ENCODE results near the gene MBD4. TPM values are rescaled to one million over a fixed set of nuclear protein-coding genes. Genes with fewer than 3 reads are reported as not detected.
"Not testable (repeated sequence)": the region's sequence is repeated elsewhere in the genome, so short reads cannot be mapped to it uniquely, and the experiment has no call there.

Gene MBD4
- total RNA-seq, 1 experiment from 2014 or later, result 11.4 TPM

DNA sequence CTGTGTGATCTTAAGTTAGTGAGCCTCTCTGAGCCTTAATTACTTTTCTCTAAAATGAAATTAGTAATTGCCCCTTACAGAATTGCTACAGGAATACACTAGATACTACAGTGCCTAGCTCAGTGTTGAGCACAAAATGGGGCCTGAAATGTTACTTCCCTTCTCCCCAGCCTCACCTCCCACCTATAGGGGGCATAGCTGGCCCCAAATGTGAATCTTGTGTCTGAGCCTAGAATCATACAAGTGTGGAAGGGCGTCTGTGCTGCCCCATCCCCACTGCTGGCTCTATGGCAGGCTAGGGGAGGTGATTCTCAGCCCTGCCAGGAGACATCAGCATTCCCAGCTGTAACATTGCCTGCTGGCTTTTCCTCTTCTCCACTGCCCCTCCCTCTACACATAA is 43.0 kb upstream of the MBD4 start:
- Histone ChIP-seq H3K9ac (ENCODE audit: low read length) (no peak overlapping the region), H2AFZ (ENCODE audit: low read length) (no peak overlapping the region), H3K27ac (ENCODE audit: low read length) (no peak overlapping the region), H3K9me3 (ENCODE audit: low read length) (no peaks in the 10 kb centered on the region), H3K36me3 (ENCODE audit: low read depth, low read length) (no peaks in the 10 kb centered on the region), H3K79me2 (ENCODE audit: low read length) (no peaks in the 10 kb centered on the region), H3K4me3 (ENCODE audit: low read length) (no peak overlapping the region), H3K27me3 (ENCODE audit: low read length) (no peaks in the 10 kb centered on the region), H3K9me2 (replicated peaks; ENCODE audit: low read length) (no peaks in the 10 kb centered on the region), H4K20me1 (ENCODE audit: low read length) (no peaks in the 10 kb centered on the region), H3K4me1 (ENCODE audit: insufficient read depth, low read length) (peaks cover 28% of the 10 kb centered on the region), H3F3A (ENCODE audit: low read length, unreplicated experiment) (no peaks in the 10 kb centered on the region), H3K4me2 (ENCODE audit: low read length) (no peak overlapping the region)
- no peak for DNase-seq
- intact Hi-C loops (cut with micrococcal nuclease), result no loop called here
- no TSS peak for BruUV-seq (replicated peaks)
- ChIA-PET CTCF (no interaction called here), POLR2A (ENCODE audit: unreplicated experiment) (no interaction called here)
- TF ChIP-seq EZH2phosphoT487 (IDR thresholded peaks at IDR 0.05; ENCODE audit: borderline replicate concordance, low read length), result no peak
- TF ChIP-seq, protein P1, sequence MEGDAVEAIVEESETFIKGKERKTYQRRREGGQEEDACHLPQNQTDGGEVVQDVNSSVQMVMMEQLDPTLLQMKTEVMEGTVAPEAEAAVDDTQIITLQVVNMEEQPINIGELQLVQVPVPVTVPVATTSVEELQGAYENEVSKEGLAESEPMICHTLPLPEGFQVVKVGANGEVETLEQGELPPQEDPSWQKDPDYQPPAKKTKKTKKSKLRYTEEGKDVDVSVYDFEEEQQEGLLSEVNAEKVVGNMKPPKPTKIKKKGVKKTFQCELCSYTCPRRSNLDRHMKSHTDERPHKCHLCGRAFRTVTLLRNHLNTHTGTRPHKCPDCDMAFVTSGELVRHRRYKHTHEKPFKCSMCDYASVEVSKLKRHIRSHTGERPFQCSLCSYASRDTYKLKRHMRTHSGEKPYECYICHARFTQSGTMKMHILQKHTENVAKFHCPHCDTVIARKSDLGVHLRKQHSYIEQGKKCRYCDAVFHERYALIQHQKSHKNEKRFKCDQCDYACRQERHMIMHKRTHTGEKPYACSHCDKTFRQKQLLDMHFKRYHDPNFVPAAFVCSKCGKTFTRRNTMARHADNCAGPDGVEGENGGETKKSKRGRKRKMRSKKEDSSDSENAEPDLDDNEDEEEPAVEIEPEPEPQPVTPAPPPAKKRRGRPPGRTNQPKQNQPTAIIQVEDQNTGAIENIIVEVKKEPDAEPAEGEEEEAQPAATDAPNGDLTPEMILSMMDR (conservative IDR thresholded peaks at IDR 0.05; ENCODE audit: low read depth, low read length), result no peak; the same call in 1 of the 2 replicates
- no peak for TF ChIP-seq EZH2 (IDR thresholded peaks at IDR 0.05; ENCODE audit: low read length, unreplicated experiment)
- no peak for ATAC-seq

DNA sequence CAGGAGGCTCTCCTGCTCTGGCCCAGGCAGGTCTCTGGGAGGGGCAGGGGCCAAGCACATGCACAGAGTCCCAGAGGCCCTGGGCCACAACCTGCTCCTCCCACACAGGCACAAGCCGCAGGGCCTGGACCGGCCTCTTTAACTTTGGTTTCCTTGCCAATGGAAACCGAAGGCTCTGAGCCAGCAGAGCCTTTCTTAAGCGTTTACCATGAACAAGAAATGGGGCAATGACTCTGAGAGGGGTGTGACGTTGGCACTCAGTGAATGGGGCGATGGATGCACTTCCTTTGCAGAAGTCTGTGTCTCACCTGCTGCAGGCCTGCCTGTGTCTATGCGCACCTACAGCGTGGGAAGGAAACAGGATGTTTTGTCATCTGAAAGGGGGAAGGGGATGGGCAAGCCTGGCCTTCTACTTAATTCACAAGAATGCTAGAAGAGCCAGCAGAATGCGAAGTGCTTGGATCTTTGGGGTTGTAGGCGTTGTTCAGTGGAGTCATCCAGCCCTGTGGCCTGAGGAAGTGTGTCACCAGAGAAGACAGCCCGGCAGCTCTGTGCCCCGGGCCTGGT is 42.1 kb upstream of the MBD4 start:
- ChIA-PET POLR2A (ENCODE audit: unreplicated experiment) (no interaction called here), CTCF (no interaction called here)
- BruUV-seq (replicated peaks), result no TSS peak
- Histone ChIP-seq H3K9me2 (replicated peaks; ENCODE audit: low read length) (no peaks in the 10 kb centered on the region), H3K4me1 (ENCODE audit: insufficient read depth, low read length) (peaks cover 22% of the 10 kb centered on the region), H3K9me3 (ENCODE audit: low read length) (no peaks in the 10 kb centered on the region), H3K36me3 (ENCODE audit: low read depth, low read length) (no peaks in the 10 kb centered on the region), H4K20me1 (ENCODE audit: low read length) (no peaks in the 10 kb centered on the region), H3F3A (ENCODE audit: low read length, unreplicated experiment) (no peaks in the 10 kb centered on the region), H3K27me3 (ENCODE audit: low read length) (no peaks in the 10 kb centered on the region), H3K9ac (ENCODE audit: low read length) (no peak overlapping the region), H3K4me2 (ENCODE audit: low read length) (no peak overlapping the region), H3K27ac (ENCODE audit: low read length) (no peak overlapping the region), H2AFZ (ENCODE audit: low read length) (no peak overlapping the region), H3K79me2 (ENCODE audit: low read length) (no peaks in the 10 kb centered on the region), H3K4me3 (ENCODE audit: low read length) (no peak overlapping the region)
- ATAC-seq, result no peak
- DNase-seq, result no peak
- TF ChIP-seq, protein P1 (conservative IDR thresholded peaks at IDR 0.05; ENCODE audit: low read depth, low read length), result no peak
- TF ChIP-seq EZH2 (IDR thresholded peaks at IDR 0.05; ENCODE audit: low read length, unreplicated experiment), result no peak
- no peak for TF ChIP-seq EZH2phosphoT487 (IDR thresholded peaks at IDR 0.05; ENCODE audit: borderline replicate concordance, low read length)
- intact Hi-C loops (cut with micrococcal nuclease), result no loop called here

DNA sequence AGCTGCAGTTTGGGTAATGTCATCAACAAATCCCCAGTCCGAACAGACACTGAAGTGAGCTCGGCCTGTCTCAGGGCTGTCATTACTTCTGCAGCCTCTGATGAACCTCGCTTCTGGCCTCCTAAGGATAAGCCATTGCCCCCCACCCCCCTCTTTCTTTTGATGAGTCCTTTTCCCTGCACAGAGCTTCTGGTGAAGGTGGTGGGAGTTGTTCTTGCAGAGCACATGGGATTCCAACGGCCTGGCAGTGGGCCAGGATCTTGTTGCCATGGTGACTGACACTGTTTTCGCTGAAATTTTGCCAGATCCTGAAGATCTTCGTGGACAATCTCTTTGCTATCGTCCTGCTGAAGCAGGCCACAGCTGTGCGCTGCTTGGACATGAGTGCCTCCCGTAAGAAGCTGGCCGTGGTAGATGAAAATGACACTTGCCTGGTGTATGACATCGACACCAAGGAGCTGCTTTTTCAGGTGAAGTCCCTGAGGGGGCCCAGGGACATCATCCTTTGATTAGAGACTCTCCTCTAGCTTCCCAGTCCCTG is 41.5 kb upstream of the MBD4 start:
- H3K4me1 ChIP-seq (ENCODE audit: insufficient read depth, low read length), result peaks cover 16% of the 10 kb centered on the region
- H3K4me2 ChIP-seq (ENCODE audit: low read length); ATAC-seq; H3K27ac ChIP-seq (ENCODE audit: low read length); H3K9me3 ChIP-seq (ENCODE audit: low read length); H3K36me3 ChIP-seq (ENCODE audit: low read depth, low read length); H3K27me3 ChIP-seq (ENCODE audit: low read length); BruUV-seq (replicated peaks); H3K79me2 ChIP-seq (ENCODE audit: low read length); H3F3A ChIP-seq (ENCODE audit: low read length, unreplicated experiment); H2AFZ ChIP-seq (ENCODE audit: low read length); DNase-seq; intact Hi-C loops (cut with micrococcal nuclease); CTCF ChIA-PET; H3K4me3 ChIP-seq (ENCODE audit: low read length); H3K9me2 ChIP-seq (replicated peaks; ENCODE audit: low read length); H3K9ac ChIP-seq (ENCODE audit: low read length); H4K20me1 ChIP-seq (ENCODE audit: low read length): not testable (repeated sequence)
- POLR2A ChIA-PET (ENCODE audit: unreplicated experiment), result interaction anchor here (0.6 kb wide), 1 partner anchor 331 kb away, joined by 4 read pairs; no protein-coding TSS in a partner anchor
